ENCODE results near the gene KCNAB1.

- TF ChIP-seq POLR2A (IDR thresholded peaks at IDR 0.05) (no peak), POLR2AphosphoS5 (IDR thresholded peaks at IDR 0.05) (no peak)
- TF ChIP-seq, protein P1, sequence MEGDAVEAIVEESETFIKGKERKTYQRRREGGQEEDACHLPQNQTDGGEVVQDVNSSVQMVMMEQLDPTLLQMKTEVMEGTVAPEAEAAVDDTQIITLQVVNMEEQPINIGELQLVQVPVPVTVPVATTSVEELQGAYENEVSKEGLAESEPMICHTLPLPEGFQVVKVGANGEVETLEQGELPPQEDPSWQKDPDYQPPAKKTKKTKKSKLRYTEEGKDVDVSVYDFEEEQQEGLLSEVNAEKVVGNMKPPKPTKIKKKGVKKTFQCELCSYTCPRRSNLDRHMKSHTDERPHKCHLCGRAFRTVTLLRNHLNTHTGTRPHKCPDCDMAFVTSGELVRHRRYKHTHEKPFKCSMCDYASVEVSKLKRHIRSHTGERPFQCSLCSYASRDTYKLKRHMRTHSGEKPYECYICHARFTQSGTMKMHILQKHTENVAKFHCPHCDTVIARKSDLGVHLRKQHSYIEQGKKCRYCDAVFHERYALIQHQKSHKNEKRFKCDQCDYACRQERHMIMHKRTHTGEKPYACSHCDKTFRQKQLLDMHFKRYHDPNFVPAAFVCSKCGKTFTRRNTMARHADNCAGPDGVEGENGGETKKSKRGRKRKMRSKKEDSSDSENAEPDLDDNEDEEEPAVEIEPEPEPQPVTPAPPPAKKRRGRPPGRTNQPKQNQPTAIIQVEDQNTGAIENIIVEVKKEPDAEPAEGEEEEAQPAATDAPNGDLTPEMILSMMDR (IDR thresholded peaks at IDR 0.05): no peak
Measured at GRCh38 chr3:156397534-156397933, 277.2 kb downstream of the KCNAB1 start.

Measured in transverse colon (tissue), 4 donors.